Fibroblast of skin of right biceps (primary cell): ENCODE measurements around the gene OBI1.
A peak's percentile ranks its signal among the peaks of the same experiment; 100 is the strongest.
"Not testable (repeated sequence)": the region's sequence is repeated elsewhere in the genome, so short reads cannot be mapped to it uniquely, and the experiment has no call there.

Source experiments
- DNase-seq: peaks from one replicate; pipeline ENCODE4 v3.0.0-alpha.2; 2013

Gene OBI1

GRCh38 chr13:78658630-78659449 is at the start of gene OBI1:
OBI1 (minus strand) TSS chr13:78659155; CDS start chr13:78659120, 35 bp downstream.
- peak; percentile 90 for DNase-seq

GRCh38 chr13:78701383-78701782 is 42.4 kb upstream of the OBI1 start:
- DNase-seq = peak; percentile 3

- DNase-seq = peak; percentile 2
Measured at GRCh38 chr13:78700121-78700910, 41.4 kb upstream of the OBI1 start.

GRCh38 chr13:78689011-78689410 is 30.1 kb upstream of the OBI1 start:
- DNase-seq = no peak

GRCh38 chr13:78686461-78686860 is 27.5 kb upstream of the OBI1 start:
- no peak for DNase-seq

GRCh38 chr13:78680576-78681350 is 21.8 kb upstream of the OBI1 start:
- no peak for DNase-seq

- DNase-seq = no peak
Measured at GRCh38 chr13:78680115-78680561, 21.2 kb upstream of the OBI1 start.

GRCh38 chr13:78679329-78679728 is 20.4 kb upstream of the OBI1 start:
- DNase-seq = no peak

- no peak for DNase-seq
Measured at GRCh38 chr13:78675112-78675511, 16.2 kb upstream of the OBI1 start.

GRCh38 chr13:78674638-78675037 is 15.7 kb upstream of the OBI1 start:
- no peak for DNase-seq

GRCh38 chr13:78662467-78662866 is 3.5 kb upstream of the OBI1 start:
- no peak for DNase-seq

- no peak for DNase-seq
Measured at GRCh38 chr13:78660495-78660857, 1.5 kb upstream of the OBI1 start.

GRCh38 chr13:78659732-78660494 is 958 bp upstream of the OBI1 start:
- peak; percentile 15 for DNase-seq

- no peak for DNase-seq
Measured at GRCh38 chr13:78659450-78659730, 435 bp upstream of the OBI1 start.

- DNase-seq = peak; percentile 6
Measured at GRCh38 chr13:78657699-78658629, 991 bp downstream of the OBI1 start.

- no peak for DNase-seq
Measured at GRCh38 chr13:78655906-78656305, 3.0 kb downstream of the OBI1 start.

- DNase-seq = no peak
Measured at GRCh38 chr13:78655007-78655406, 3.9 kb downstream of the OBI1 start.

- no peak for DNase-seq
Measured at GRCh38 chr13:78652651-78653050, 6.3 kb downstream of the OBI1 start.

GRCh38 chr13:78650717-78651083 is 8.3 kb downstream of the OBI1 start:
- no peak for DNase-seq

- no peak for DNase-seq
Measured at GRCh38 chr13:78649997-78650716, 8.8 kb downstream of the OBI1 start.

GRCh38 chr13:78647109-78647678 is 11.8 kb downstream of the OBI1 start:
- not testable (repeated sequence) for DNase-seq
